ENCODE data around the gene DLST. TPM values are rescaled to one million over a fixed set of nuclear protein-coding genes. Genes with fewer than 3 reads are reported as not detected.

The DLST gene
- total and polyA plus RNA-seq, 8 donors: 25.1 to 125 (median 76.1) TPM

DNA sequence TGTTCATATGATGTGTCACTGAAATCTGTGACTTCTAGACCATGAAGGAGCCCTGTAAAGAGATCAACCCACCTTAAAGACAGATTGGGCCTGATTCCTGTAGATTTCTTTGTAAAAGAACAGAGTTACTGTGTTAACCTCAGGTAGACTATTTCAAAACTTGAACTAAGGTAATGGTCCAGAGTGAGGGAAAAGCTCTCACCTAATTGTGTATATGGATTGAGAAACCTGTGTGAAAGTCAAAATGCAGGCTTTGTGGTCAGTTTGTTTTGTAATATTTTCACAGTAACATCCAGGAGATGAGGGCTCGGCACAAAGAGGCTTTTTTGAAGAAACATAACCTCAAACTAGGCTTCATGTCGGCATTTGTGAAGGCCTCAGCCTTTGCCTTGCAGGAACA lies 16.4 kb downstream of the DLST start:
- peaks cover 98 to 100% (median 100%) of the 10 kb centered on the region in 4 donors for H3K36me3 ChIP-seq
- H3K4me1 ChIP-seq: peaks cover 0 to 3% (median 0%) of the 10 kb centered on the region in 4 donors
- H3K9me3 ChIP-seq: no peaks in the 10 kb centered on the region
- H3K27me3 ChIP-seq: no peaks in the 10 kb centered on the region
- H3K4me3 ChIP-seq: no peak overlapping the region
- no peak for DNase-seq
- H3K27ac ChIP-seq: no peak overlapping the region
- intact Hi-C loops (cut with DNase I; ENCODE audit: low total_unique reads): no loop called here
- TF ChIP-seq EP300 (IDR thresholded peaks at IDR 0.05) (no peak), POLR2A (IDR thresholded peaks at IDR 0.05) (no peak), POLR2AphosphoS5 (IDR thresholded peaks at IDR 0.05) (no peak)
- WGBS, 5 donors: 83 to 94% (median 86%) methylated on average over 2 of the region's 2 CpGs

DNA sequence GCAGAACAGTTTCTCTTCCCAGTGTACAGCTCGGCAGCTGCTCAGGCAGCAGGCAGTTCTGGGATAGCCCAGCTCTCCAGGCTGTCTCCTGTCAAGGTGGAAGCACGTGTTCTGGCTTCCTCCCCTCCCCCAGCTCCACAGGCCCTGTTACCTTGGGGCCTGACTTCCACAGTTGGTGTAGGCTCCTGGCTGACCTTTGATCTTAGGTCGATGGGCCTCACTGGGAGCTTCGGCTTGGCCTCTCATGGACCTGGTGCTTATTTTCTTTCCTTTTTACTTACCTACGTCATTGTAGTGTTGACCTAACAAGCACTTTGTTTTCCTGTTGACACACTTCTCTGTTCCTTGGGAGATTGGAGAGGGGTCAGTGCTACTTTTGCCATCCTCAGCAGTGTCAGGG lies 17.0 kb downstream of the DLST start:
- no peak overlapping the region for H3K4me3 ChIP-seq
- 72 to 79% (median 73%) methylated on average over 5 of the region's 5 CpGs for WGBS, 5 donors
- H3K9me3 ChIP-seq: no peaks in the 10 kb centered on the region
- H3K27ac ChIP-seq: no peak overlapping the region
- no peak for DNase-seq
- no peaks in the 10 kb centered on the region for H3K27me3 ChIP-seq
- H3K36me3 ChIP-seq: peaks cover 95 to 100% (median 100%) of the 10 kb centered on the region in 4 donors
- intact Hi-C loops (cut with DNase I; ENCODE audit: low total_unique reads): no loop called here
- no peaks in the 10 kb centered on the region for H3K4me1 ChIP-seq
- TF ChIP-seq POLR2AphosphoS5 (IDR thresholded peaks at IDR 0.05): no peak
- TF ChIP-seq, protein P1, sequence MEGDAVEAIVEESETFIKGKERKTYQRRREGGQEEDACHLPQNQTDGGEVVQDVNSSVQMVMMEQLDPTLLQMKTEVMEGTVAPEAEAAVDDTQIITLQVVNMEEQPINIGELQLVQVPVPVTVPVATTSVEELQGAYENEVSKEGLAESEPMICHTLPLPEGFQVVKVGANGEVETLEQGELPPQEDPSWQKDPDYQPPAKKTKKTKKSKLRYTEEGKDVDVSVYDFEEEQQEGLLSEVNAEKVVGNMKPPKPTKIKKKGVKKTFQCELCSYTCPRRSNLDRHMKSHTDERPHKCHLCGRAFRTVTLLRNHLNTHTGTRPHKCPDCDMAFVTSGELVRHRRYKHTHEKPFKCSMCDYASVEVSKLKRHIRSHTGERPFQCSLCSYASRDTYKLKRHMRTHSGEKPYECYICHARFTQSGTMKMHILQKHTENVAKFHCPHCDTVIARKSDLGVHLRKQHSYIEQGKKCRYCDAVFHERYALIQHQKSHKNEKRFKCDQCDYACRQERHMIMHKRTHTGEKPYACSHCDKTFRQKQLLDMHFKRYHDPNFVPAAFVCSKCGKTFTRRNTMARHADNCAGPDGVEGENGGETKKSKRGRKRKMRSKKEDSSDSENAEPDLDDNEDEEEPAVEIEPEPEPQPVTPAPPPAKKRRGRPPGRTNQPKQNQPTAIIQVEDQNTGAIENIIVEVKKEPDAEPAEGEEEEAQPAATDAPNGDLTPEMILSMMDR (IDR thresholded peaks at IDR 0.05): no peak
- no peak for TF ChIP-seq POLR2A (IDR thresholded peaks at IDR 0.05)
- no peak for TF ChIP-seq EP300 (IDR thresholded peaks at IDR 0.05)

DNA sequence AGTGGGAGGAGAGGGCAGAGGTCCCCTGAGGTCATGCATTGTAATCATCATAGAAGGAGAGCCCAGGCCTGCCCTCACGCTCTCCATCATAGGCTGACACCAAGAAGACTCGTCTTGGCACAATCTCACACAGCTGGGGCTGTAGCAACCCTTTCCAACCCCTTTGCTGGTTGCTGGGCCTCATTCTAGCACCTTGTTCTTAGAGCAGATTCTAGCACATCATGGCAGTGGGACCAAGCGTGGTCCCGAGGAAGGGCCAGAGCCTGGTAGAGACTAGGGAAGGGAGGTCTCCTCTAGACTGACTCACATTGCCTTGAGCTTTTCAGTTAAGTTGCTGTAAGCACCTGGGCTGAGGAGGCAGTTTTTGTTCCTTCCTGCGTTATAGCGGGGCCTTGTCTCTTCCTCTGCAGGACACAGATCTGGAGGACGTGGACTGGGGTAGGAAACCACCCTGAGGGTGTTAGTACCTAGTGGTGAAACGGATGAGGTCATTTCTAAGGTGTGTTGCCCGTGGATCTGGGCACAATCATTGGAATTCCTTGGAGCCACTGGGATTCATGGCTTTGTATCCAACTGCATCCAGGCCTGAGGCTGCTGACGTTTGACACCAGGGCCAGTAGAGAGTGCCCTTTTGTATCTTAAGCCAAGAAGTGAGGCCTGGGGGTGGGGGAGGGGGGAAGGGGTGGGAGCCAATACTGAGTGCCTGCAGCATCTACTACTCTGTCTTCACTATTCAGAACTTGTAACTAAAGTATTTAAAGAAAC lies 21.4 kb downstream of the DLST start:
- peaks cover 53 to 89% (median 72%) of the 10 kb centered on the region in 4 donors for H3K36me3 ChIP-seq
- 74 to 81% (median 78%) methylated on average over 7 to 10 of the region's 10 CpGs for WGBS, 5 donors
- H3K9me3 ChIP-seq: no peaks in the 10 kb centered on the region
- no peak for TF ChIP-seq EP300 (IDR thresholded peaks at IDR 0.05)
- no peak for TF ChIP-seq POLR2AphosphoS5 (IDR thresholded peaks at IDR 0.05)
- TF ChIP-seq, protein P1 (IDR thresholded peaks at IDR 0.05): no peak
- TF ChIP-seq POLR2A (IDR thresholded peaks at IDR 0.05): no peak
- H3K4me3 ChIP-seq: no peak overlapping the region
- no peak overlapping the region for H3K27ac ChIP-seq
- H3K4me1 ChIP-seq: peaks cover 4 to 30% (median 20%) of the 10 kb centered on the region in 4 donors
- no peaks in the 10 kb centered on the region for H3K27me3 ChIP-seq
- no peak for DNase-seq
- intact Hi-C loops (cut with DNase I; ENCODE audit: low total_unique reads): no loop called here

DNA sequence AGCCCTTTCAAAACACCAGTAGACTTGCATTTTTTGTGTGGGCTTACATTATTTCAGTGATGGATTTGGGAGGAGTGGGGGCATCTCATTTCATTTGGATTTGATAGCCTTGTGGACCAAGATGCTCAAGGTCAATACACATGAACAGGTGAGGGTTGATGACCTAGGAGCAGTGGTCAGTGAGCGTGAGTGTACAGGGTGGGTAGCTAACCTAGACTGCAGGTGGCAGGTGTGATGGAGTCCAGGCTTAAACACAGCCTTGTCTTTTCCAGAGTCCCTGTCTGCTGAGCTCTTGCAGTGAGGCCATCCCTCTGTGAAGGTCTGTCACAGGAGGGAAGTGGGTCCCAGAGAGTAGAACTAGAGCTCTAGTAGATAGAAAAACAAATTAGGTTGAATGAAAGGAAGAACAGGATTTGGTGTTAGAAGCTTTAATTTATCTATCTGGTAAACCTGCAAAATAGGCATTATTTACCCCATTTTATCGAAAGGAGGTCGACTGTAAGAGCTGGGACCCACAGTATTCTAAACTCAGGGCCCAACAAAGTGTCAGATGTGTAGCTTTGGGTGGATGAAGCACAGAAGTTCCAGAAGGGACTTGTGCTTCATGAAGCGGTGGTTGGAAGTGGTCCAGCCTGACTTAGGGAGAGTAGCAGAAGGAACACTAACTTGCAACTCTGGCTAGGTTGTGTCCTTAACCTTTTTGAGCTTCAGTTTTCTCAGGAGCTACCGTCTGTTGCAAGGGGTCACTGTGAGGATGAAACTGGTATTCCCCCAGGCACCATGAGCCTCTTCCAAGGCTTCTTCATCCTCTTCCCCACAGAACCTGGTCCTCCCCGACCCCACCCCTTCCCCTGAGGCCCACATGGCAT lies 23.2 kb downstream of the DLST start:
- H3K4me3 ChIP-seq: no peak overlapping the region
- 74 to 82% (median 79%) methylated on average over 6 of the region's 6 CpGs for WGBS, 5 donors
- H3K4me1 ChIP-seq: peaks cover 4 to 30% (median 21%) of the 10 kb centered on the region in 4 donors
- intact Hi-C loops (cut with DNase I; ENCODE audit: low total_unique reads): loop anchor here (5.0 kb wide), 1 partner anchor 43 kb away; no protein-coding TSS in a partner anchor
- DNase-seq: no peak
- peak overlapping the region in 2 of 5 donors; percentile 14 to 37 for H3K27ac ChIP-seq
- no peaks in the 10 kb centered on the region for H3K27me3 ChIP-seq
- H3K9me3 ChIP-seq: no peaks in the 10 kb centered on the region
- TF ChIP-seq, protein P1 (IDR thresholded peaks at IDR 0.05): no peak
- TF ChIP-seq EP300 (IDR thresholded peaks at IDR 0.05) (no peak), POLR2A (IDR thresholded peaks at IDR 0.05) (no peak), POLR2AphosphoS5 (IDR thresholded peaks at IDR 0.05) (no peak)
- H3K36me3 ChIP-seq: peaks cover 35 to 71% (median 55%) of the 10 kb centered on the region in 4 donors

Measured in stomach (tissue), 9 donors.